ENCODE measurements around the gene KCNIP3. TPM values are rescaled to one million over a fixed set of nuclear protein-coding genes. Genes with fewer than 3 reads are reported as not detected.

KCNIP3 gene
- total RNA-seq, 1 donor: 2.6 TPM

GRCh38 chr2:95328358-95329125 lies 31.4 kb downstream of the KCNIP3 start:
- TF ChIP-seq CTCF (IDR thresholded peaks at IDR 0.05; ENCODE audit: insufficient read depth, low read depth, low read length): no peak
- no peak for DNase-seq (ENCODE audit: low read depth)
- H3K4me3 ChIP-seq (ENCODE audit: low read depth, low read length): no peak overlapping the region

DNA sequence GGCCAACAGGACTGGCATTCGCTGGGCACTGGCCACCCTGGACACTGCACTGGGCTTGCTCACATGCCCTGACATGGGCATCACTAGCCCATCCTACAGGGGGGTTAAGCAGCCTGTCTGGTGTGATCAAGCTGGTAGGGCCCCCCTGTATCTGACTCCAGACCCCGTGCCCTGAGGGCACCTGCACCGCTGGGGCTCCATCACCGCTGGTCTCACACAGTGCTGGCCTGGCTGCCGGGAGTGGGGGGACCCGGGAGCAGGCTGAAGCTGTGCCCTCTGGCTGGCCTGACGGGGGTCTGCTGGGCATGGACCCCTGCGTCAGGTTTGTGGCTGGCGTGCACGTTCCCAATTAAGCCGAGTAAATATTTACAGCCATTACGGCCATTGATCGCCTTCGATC lies 32.3 kb downstream of the KCNIP3 start:
- no peak overlapping the region for H3K4me3 ChIP-seq (ENCODE audit: low read depth, low read length)
- no peak for TF ChIP-seq CTCF (IDR thresholded peaks at IDR 0.05; ENCODE audit: insufficient read depth, low read depth, low read length)
- no peak for DNase-seq (ENCODE audit: low read depth)

GRCh38 chr2:95329891-95330793 lies 33.0 kb downstream of the KCNIP3 start:
- H3K4me3 ChIP-seq (ENCODE audit: low read depth, low read length): no peak overlapping the region
- no peak for DNase-seq (ENCODE audit: low read depth)
- TF ChIP-seq CTCF (IDR thresholded peaks at IDR 0.05; ENCODE audit: insufficient read depth, low read depth, low read length): no peak

DNA sequence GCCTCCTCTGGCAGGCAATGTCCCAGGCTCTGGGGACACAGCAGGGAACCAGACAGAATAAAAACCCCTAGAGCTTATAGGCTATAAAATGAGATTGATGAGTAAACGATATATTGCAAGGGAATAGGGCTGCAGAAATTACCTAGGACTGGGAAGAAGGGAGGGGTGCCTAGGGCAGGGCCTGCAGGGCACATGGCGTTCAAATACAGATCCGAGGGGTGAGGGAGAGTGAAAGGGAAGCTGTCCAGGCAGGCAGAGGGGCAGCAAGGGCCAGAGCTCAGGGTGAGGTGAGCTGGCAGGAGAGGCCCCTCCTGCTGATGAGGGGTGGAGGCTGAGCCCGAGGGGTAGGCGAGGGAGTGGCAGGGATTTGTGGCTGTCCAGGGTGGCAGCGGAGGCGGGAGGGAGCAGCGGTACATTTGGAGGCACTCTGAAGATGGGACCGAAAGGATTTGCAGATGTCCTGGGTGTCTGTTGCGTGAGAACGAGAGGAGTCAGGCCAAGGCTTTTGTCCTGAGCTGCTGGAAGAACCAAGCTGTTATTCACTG lies 33.7 kb downstream of the KCNIP3 start:
- no peak for DNase-seq (ENCODE audit: low read depth)
- TF ChIP-seq CTCF (IDR thresholded peaks at IDR 0.05; ENCODE audit: insufficient read depth, low read depth, low read length): no peak
- H3K4me3 ChIP-seq (ENCODE audit: low read depth, low read length): no peak overlapping the region

DNA sequence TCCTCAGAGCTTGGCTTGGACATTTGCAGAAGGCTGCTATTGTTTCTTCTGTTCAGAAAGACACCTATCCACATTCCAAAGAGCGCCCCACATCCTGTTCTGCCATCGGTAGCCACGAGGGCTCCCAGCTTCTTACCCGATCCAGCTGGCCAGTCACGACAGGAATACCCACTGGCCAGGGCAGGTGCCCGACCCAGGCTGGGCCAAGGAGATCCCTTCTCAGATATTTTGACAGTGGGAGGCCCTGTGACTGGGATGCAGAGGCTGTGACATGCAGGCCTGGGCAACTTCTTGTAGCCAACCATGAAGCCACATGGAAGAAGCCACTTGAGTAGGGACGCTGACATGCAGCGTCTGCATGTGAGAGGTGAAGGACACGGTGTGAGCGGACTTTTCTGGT lies 34.5 kb downstream of the KCNIP3 start:
- H3K4me3 ChIP-seq (ENCODE audit: low read depth, low read length): no peak overlapping the region
- no peak for DNase-seq (ENCODE audit: low read depth)
- no peak for TF ChIP-seq CTCF (IDR thresholded peaks at IDR 0.05; ENCODE audit: insufficient read depth, low read depth, low read length)

- no peak for DNase-seq (ENCODE audit: low read depth)
- no peak overlapping the region for H3K4me3 ChIP-seq (ENCODE audit: low read depth, low read length)
- no peak for TF ChIP-seq CTCF (IDR thresholded peaks at IDR 0.05; ENCODE audit: insufficient read depth, low read depth, low read length)
These were observed 34.9 kb downstream of the KCNIP3 start for GRCh38 chr2:95332036-95332435.

Data from fibroblast of villous mesenchyme (primary cell).